ENCODE results near the gene DKC1.

DNA sequence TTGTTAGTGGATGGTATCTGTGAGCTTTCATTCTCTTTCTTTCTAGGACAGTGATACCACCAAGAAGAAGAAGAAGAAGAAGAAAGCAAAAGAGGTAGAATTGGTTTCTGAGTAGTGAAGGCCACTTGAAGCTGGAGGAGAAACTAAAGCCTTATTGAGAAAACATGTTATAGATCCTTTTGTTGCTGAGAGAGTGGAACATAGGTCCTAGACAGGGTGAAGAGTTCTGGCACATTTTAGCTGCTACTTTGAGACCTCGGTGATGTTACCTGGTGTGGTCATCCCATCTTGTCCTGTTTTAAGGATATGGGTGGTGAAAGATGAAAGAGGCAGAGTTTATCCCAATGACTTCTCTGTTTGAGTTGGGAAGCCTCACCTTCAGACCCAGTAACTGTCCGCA lies 14.1 kb downstream of the DKC1 start:
- TF ChIP-seq, protein P1, sequence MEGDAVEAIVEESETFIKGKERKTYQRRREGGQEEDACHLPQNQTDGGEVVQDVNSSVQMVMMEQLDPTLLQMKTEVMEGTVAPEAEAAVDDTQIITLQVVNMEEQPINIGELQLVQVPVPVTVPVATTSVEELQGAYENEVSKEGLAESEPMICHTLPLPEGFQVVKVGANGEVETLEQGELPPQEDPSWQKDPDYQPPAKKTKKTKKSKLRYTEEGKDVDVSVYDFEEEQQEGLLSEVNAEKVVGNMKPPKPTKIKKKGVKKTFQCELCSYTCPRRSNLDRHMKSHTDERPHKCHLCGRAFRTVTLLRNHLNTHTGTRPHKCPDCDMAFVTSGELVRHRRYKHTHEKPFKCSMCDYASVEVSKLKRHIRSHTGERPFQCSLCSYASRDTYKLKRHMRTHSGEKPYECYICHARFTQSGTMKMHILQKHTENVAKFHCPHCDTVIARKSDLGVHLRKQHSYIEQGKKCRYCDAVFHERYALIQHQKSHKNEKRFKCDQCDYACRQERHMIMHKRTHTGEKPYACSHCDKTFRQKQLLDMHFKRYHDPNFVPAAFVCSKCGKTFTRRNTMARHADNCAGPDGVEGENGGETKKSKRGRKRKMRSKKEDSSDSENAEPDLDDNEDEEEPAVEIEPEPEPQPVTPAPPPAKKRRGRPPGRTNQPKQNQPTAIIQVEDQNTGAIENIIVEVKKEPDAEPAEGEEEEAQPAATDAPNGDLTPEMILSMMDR (conservative IDR thresholded peaks at IDR 0.05; ENCODE audit: low read depth, low read length) = no peak
- TF ChIP-seq EZH2 (IDR thresholded peaks at IDR 0.05; ENCODE audit: low read length, unreplicated experiment) = no peak
